Activated gamma-delta T cell (primary cell): Measurements from ENCODE around the gene AGER.
"Not testable (repeated sequence)": the region's sequence is repeated elsewhere in the genome, so short reads cannot be mapped to it uniquely, and the experiment has no call there.

Experiments
- DNase-seq: peaks from one replicate; lab custom pipeline; 2025; lab: John Stamatoyannopoulos, UW

The AGER gene

DNA sequence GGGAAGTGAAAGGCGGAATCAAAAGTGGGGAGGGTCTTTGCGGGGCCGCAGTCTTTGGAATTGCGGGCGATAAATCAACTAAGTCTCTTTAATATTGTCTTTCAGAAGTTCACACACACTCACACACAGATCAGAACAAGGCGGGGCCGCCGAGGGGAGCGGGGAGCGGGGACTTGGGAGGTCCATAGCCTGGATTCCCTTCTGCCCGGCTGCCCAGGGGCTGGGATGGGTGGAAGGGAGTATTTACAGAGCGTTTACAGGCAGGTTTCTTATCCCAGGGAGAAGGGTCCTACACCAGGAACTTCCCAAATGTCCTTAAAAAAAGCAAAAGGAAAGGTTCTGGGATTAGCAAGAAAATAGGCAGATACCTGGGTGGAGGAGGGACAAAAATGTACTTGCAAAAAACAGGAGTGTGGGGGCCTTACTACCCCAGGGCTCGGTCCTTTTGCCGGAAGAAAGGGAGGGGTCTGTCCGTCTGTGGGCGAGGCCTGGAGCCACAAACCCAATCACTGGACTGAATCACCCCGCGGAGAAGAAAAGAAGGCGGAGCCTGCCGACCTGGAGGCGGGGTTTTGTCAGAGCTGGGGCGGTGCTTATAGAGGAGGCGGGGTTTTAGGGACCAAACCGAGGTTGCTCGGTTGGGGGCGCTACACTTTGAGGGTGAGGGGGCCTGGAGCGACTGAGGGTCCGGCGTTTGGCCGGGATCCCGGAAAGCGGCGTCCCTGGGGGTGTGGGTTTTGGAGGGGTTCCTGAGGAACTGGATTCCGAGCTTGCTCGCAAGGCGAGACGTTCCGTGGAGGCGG lies 35.6 kb downstream of the AGER start:
- DNase-seq, result no peak

DNA sequence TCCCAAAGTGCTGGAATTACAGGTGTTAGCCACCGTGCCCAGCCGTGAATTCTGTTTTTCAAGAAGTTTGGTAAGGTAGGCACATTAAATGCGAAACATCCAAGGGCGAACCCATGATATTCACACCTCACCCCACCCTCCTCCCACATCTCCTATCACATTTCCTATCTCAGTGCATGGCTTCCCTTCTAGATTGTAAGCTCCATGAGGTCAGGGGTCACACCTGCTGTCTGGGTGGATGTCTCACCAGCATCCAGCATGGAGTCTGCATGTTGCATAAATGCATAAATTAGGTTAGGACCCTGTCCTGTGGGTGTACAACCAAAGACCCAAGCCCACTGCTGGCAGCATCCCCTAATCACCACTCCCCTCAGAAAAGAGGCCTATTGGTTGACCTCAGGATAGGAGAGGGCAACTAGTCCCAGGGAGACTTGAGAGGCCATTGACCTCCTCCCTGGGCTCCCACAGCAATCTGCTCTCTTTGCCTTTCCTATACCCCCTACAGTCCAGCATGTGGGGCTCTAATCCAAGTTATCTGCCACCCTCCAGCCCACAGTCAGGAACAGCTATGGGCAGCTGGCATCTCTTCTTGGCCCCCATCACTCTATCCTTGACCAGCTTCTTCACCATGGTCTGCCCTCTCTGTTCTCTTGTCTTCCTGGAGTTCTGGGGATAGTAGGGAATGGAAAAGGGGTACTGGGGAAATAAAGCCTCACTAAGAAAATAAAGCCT lies 36.5 kb downstream of the AGER start:
- DNase-seq, result no peak

DNA sequence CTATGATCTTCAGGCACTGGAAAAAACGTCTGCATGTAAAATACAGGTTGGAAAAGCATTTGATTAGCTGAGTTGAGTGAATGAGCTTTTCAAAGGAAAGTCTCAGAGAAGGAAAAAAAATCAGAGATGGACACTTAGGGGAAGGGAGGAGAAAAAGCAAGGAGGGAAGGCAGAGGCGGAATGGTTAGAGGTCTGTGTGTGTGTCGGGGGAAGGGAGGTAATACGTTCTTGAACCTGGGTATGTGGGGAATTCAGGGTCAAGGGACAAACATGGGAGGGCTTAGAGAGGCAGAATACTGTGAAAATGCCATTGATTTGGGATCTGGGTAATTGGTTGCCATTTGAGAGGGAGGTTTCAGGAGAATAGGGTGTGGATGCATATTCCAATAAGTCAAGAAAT lies 37.4 kb downstream of the AGER start:
- no peak for DNase-seq

DNA sequence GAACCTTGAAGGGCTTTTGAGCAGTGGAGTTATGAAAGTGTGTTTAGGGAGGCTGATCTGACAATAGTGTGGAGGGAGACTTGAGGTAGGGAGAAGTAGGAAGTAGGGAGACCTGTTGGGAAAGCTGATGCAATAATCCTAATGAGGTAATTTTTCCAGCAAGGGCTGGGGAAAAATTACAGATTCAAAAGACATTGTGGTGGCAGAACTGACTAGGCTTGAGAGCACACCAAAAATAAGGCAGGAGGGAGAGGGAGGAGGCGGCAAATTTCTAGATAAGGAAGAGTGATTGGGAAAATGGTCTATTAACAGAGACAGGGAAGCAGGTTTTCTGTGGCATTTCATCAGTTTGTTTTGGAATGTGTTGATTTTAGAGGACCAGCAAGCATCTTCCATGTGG lies 37.8 kb downstream of the AGER start:
- DNase-seq, result no peak

DNA sequence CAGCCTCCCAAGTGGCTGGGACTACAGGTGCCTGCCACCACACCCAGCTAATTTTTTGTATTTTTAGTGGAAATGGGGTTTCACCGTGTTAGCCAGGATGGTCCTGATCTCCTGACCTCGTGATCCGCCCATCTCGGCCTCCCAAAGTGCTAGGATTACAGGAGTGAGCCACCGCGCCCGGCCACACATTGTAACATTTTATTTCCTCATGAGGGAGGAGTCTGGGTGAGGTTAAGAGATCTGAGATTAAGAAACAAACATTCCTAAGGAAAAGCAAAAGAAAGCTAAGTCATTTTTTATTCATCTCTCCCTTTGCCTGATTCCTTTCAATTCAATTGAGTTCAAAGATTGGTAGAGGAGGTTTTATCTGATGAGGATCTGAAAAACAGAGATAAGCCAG lies 39.8 kb downstream of the AGER start:
- DNase-seq, result not testable (repeated sequence)

DNA sequence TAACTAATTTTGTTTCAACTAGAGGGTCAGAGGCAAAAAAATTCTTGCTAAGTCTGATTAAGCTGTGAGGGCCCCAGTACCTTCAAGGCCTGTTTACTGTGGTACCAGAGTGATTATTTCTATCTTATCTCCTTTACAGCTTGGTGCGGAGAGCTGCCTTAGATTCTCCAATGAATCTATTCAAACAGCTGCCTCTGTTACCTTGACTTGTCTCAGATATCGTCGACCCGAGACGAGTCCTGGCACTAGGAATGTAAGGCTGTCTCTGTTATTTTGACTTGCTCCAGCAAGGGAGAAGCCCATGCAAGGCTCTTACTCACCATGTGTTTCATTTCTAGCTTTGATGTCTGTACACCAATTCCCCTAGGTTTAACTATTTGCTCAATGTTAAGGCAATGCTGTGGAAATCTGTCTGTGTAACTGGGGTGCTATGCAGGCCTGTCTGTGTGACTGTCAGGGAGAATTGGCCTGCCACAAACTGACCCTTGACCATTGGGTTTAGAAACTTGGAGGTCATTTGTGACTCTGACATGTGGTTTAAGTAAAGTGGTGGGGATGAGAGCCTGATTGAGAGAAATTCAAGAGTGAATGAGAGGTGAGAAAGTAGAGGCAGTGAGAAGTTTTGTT lies 43.5 kb downstream of the AGER start:
- DNase-seq, result no peak

DNA sequence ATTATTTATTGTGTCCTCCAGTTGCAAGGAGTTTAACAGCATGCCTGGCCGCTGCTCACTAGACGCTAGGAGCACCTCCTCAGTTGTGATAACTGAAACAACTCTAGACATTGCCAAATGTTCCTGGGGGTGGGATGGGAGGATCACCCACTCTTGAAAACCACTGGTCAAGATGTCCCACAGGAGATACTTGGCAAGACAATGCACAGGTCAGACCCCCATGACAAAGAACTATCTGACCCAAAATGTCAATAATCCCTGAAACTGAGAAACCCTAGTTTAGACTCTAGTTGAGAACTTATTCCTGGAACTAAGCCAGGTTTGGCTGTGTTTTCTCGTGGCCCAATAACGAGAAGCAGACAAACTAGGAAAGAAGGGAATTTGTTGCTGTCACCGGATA lies 44.5 kb downstream of the AGER start:
- DNase-seq, result no peak

DNA sequence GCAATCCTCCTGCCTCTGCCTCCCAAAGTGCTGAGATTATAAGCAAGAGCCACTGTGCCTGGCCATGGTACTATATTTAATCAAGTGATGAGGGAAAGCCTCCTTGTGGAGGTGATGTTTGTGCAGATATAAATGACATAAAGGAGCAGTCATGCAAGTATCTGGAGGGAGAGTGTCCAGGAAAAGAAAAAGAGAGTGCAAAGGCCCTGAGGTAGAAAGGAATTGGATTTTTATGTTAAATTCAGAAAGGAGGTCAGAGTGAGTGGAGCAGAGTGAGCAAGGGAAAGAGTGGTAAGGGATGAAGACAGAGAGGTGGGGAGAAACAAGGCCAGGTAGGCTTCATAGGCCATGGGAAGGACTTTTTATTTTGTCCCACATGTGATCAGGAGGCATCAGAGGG lies 46.6 kb downstream of the AGER start:
- DNase-seq, result no peak

DNA sequence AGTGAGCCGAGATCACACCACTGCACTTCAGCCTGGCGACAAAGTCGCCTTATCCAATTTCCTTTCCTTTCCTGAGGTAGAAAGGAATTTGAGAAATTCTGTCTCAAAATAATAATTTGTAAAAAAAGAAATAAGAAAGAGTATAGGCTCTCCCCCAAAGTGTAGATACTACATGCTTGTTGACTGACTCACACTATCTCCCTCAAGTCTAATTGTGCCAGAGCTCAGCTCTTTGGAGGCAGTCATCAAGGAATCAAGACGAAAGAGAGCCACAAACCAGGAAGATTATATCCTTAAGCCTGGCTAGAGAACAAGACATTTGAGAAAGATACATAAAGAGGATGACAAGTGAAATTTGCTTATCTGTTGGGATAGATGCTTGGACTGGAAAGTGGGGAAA lies 50.3 kb downstream of the AGER start:
- no peak for DNase-seq

DNA sequence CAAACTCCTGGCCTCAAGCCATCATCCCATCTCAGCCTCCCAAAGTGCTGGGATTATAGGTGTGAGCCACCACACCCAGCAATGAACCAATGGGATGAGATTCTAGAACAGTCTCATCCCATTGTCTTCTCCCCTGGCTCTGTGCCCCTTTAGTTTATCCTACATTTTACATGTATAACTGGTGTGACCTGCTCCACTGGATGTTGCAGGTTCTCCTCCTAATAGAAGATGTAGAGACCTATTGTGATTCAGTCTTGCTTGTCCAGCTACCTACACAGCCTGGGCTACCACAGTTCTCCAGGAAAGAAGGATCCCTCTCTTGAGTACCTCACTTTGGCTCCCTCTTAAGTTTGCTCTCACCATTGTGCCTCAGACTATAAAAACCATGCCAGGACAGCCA lies 51.9 kb downstream of the AGER start:
- no peak for DNase-seq

DNA sequence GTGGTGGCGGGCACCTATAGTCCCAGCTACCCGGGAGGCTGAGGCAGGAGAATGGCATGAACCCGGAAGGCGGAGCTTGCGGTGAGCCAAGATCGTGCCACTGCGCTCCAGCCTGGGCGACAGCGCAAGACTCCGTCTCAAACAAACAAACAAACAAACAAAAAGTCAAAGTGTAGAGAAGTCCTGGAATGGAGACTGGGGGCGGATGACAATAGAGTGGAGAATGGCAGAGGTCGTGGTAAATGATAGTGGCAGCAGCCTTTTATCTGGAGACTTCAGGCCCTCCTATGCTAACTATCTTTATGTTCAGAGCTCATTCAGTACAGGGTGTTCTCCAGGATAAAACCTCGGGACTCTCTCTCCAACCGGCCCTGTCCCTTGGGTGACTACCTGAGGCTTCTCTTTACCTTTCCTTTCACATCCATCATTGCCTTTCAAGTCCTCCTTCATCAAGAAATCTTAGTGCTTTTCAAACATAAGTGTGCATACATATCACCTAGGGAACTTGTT lies 52.6 kb downstream of the AGER start:
- no peak for DNase-seq
